Omental fat pad (tissue), 4 donors: ENCODE measurements around the gene IRX2. TPM values are rescaled to one million over a fixed set of nuclear protein-coding genes. Genes with fewer than 3 reads are reported as not detected.

Source experiments
- ATAC-seq: fragments of 150-250 bp; one replicate; pipeline ENCODE4 v1.9.1; 2016; ENCODE audit warnings: mild to moderate bottlenecking, moderate library complexity; ENCODE audit not compliant: low FRiP score
- DNase-seq: peaks from one replicate; pipeline ENCODE4 v3.0.0-alpha.2; 2019; ENCODE audit warnings: low spot score
- total RNA-seq, 4 donors: library from RNA; depleted of rRNA; stranded (reverse); fragments of >200 nt; gene quantifications; one replicate each; pipeline ENCODE4 v1.1.0, GENCODE V29; 2016
- TF ChIP-seq, protein P1 (sequence below), 3 donors: fragments of 450-650 bp; IDR thresholded peaks; one replicate each; pipeline ENCODE4 v1.5.1; 2016 to 2017; ENCODE audit warnings: antibody characterized with exemption in 3 of 3, mild to moderate bottlenecking in 3 of 3, moderate library complexity in 2 of 3

The IRX2 gene
- total RNA-seq, 4 donors from 2014 or later = 0.19 to 0.84 (median 0.63) TPM; not detected in 1

DNA sequence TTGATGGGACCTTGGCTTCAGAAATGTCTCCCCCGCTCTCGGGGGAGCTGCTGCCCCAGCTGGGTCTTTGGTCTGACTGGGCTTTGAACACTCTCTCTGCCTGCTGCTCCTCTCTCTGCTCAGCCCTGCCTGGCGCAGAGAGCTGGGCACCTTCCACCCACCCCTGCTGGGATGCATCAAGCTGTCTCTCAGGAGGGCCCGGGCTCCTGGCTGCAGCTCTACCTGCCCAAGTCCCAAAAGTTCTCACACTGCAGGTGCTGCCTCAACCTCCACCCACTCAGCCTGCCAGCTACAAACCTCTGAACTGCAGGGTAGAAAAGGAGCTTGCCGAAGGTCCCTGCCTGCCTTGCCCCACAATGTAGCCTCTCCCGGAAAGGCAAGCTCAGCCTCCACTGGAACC, 36.7 kb downstream of the IRX2 start:
- DNase-seq = no peak
- no peak for ATAC-seq
- TF ChIP-seq, protein P1, sequence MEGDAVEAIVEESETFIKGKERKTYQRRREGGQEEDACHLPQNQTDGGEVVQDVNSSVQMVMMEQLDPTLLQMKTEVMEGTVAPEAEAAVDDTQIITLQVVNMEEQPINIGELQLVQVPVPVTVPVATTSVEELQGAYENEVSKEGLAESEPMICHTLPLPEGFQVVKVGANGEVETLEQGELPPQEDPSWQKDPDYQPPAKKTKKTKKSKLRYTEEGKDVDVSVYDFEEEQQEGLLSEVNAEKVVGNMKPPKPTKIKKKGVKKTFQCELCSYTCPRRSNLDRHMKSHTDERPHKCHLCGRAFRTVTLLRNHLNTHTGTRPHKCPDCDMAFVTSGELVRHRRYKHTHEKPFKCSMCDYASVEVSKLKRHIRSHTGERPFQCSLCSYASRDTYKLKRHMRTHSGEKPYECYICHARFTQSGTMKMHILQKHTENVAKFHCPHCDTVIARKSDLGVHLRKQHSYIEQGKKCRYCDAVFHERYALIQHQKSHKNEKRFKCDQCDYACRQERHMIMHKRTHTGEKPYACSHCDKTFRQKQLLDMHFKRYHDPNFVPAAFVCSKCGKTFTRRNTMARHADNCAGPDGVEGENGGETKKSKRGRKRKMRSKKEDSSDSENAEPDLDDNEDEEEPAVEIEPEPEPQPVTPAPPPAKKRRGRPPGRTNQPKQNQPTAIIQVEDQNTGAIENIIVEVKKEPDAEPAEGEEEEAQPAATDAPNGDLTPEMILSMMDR (IDR thresholded peaks at IDR 0.05) = no peak

DNA sequence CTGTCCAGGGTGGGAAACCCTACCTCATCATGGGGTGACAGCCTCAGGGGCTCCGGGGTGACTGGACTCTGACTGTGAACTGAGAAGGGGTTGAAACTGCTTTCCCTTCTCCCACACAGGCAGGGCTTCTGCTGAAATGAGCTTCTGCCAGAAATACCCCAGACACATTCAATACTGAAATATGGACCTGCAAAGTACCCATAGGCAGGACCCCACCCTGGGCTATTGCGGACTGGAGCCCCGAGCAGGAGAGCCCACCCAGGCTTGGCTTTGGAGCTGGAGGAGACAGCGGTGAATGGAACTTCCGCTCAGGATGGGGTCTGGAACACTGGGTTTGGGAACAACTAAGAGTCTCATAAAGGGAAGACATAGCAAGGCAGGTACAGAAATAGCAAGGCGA, 37.5 kb downstream of the IRX2 start:
- ATAC-seq (no peak), DNase-seq (no peak)
- TF ChIP-seq, protein P1 (IDR thresholded peaks at IDR 0.05) = no peak

DNA sequence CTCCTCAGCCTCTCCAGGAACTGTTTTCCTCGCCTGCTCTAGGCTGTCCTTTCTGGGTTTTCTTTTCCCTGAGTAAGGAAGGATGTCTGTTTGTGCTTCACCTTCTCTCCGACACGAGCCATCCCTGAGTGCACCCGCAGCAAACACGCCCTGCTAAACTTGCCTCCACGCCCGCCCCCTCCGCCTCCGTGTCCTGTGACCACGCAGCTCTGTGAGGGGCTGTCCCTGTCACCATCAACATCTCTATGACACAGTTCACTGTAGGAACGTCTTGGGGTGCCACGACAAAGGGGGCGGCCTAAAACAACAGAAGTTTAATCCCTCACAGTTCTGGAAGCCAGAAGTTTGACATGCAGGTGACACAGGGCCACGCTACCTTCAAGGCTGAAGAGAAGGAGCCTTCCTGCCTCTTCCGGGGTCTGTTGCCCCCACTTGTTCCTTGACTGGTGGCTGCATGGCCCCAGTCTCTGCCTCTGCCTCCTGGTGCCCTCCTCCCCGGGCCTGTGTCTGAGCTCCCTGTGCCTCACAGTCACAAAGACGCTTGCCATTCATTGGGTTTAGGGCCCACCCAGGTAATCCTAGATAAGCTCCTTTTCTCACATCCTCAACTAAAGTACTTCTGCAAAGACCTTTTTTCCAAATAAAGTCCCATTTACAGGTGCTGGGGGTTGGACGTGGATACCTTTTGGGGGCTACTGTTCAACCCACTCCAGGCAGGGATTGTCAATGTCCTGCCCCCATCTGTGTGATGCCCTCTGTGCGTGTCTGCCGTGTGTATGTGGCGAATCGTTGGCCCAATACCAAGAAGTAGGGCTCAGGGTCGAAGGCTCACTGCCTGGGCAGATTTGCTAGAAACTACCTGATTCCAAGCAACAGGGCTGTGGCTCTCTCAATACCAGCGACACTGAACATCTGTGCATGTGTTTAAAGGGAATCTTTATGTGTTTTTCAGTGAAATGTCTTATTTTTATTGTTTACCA, 39.7 kb downstream of the IRX2 start:
- ATAC-seq = no peak
- TF ChIP-seq, protein P1 (IDR thresholded peaks at IDR 0.05) = no peak
- no peak for DNase-seq

DNA sequence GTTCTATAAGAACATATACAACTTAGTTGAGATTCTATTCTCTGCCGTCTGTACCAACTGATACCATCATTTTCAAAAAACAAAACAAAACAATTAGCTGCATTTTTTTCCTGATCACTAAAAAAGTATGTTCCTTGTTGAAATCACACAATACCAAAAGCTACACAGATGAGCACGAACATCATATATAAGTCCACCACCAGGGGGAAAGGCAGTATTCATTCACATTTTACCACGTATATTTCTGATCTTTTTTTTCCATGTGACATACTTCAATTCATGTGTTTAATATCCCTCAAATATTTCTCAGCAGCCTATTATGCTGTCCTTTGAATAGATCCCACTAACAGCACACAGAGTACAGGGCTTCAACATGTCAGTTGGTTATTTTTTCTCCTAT, 40.6 kb downstream of the IRX2 start:
- TF ChIP-seq, protein P1 (IDR thresholded peaks at IDR 0.05) = no peak
- DNase-seq (no peak), ATAC-seq (no peak)

DNA sequence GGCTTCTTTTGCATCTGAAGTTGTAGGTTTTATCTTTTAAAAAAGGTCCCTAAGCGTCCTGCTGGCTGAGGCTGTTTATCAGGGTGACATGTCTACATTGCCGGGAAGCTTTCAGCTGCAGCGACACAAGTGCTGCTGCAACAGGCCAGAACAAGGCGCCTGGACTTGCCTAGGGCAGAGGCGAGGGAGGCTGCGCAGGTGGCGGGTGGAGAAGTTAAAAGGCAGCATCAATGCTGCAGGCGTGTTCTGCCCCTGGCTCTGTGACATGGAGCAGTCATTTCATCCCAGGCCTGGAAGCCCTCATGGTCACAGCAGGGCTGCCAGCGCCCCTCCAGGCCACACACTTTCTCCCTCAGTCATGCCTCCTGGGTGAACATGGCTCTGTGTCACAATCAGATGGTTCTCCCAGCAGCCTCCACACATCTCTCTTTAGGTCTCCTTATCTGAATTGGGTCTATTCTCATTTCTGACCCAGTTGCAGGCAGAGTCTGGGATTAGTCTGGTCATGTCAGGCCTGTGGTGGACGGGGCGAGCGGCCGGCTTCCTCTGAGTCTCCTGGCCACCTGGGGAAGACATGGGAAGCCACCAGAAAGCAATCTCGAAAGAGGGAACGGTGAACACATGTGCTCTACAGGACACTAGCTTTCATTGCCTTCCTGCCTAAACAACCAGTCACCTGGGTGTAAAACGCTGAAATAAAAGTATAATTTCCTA, 41.3 kb downstream of the IRX2 start:
- DNase-seq = no peak
- TF ChIP-seq, protein P1 (IDR thresholded peaks at IDR 0.05) = no peak
- no peak for ATAC-seq

DNA sequence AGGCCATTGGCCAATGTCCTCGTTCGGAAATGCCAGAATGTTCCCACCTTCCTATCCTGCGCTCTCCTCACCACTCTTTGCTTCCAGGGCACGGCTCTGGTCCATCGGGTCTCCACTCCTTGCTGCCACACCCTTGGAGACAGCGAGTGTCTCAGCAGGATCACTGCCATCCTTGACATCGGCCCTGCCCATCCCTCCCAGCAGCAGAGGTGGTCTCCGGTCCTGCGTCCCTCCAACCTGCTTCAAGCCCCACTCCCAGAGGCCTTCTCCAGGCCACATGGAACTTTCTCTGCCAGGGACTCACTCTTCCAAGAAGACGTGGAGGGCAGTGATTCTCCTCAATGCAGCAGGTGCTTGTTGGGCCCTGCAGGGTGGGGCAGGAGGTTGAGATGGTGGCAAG, 42.7 kb downstream of the IRX2 start:
- DNase-seq = no peak
- TF ChIP-seq, protein P1 (IDR thresholded peaks at IDR 0.05) = no peak
- no peak for ATAC-seq
